MG63 (cell line): ENCODE data around the gene NUMA1. TPM values are rescaled to one million over a fixed set of nuclear protein-coding genes. Genes with fewer than 3 reads are reported as not detected.
A peak's percentile ranks its signal among the peaks of the same experiment; 100 is the strongest.

ENCODE experiments used
- DNase-seq: peaks from one replicate; pipeline ENCODE4 v3.0.0-alpha.2; 2020
- H3K27me3 ChIP-seq: fragments of 250-450 bp; sonication (Bioruptor Pico); 2 replicates; pipeline ENCODE4 v1.5.1; 2020; ENCODE audit warnings: mild to moderate bottlenecking, moderate library complexity
- H3K36me3 ChIP-seq: fragments of 250-450 bp; sonication (Bioruptor Pico); 2 replicates; pipeline ENCODE4 v1.5.1; 2020; ENCODE audit warnings: mild to moderate bottlenecking, moderate library complexity
- H3K4me3 ChIP-seq: fragments of 250-450 bp; sonication (Bioruptor Pico); 2 replicates; pipeline ENCODE4 v1.5.1; 2020; ENCODE audit warnings: mild to moderate bottlenecking, moderate library complexity
- H3K9me3 ChIP-seq: fragments of 250-450 bp; sonication (Bioruptor Pico); 2 replicates; pipeline ENCODE4 v1.5.1; 2020; ENCODE audit warnings: mild to moderate bottlenecking, moderate library complexity
- total RNA-seq: library from RNA; depleted of rRNA; stranded (reverse); fragments of >200 nt; shearing (Covaris generic); gene quantifications from 2 replicates; pipeline ENCODE4 v1.2.3, GENCODE V29; 2014; ENCODE audit warnings: low replicate concordance

NUMA1 gene
- total RNA-seq, 1 experiment from 2014 or later: 158 TPM

DNA sequence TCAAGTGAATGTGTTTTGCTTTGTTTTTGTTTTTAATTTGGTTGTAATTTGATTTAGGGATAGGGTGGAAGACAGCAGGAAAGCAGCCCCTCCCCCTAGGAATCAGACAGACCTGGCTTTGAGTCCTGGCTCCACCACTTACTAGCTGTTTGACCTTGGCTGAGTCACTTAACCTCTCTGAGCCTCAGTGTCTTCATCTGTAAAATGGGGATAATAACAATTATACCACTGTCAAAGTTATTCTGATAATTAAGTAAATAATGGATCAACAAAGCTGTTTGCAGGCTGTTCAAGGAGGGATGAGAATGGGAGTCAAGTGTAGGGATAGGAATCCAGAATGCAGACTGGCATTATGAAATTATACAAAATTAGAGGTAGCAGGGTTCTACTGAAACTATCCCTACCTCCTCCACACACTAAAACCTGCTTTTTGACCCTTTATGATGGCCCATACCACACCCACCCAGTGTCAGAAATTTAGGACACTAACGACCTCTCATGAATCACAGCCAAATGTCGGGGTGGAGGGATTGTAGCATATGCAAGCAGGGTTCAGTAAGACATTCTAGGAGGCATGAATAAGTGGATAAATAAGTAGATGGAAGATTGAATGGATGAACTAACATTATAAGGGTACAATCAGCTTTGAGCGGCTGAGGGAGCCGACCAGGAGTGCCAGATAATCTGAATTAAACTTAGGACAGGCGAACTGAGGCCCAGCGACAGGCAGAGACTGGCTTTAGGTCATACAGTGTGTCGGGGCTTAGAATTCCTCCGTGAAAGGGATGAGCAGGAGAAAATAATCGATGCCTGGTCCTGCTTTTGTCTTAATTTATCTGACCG is 31.2 kb upstream of the NUMA1 start:
- no peaks in the 10 kb centered on the region; the same call in 1 of the 2 replicates for H3K9me3 ChIP-seq

DNA sequence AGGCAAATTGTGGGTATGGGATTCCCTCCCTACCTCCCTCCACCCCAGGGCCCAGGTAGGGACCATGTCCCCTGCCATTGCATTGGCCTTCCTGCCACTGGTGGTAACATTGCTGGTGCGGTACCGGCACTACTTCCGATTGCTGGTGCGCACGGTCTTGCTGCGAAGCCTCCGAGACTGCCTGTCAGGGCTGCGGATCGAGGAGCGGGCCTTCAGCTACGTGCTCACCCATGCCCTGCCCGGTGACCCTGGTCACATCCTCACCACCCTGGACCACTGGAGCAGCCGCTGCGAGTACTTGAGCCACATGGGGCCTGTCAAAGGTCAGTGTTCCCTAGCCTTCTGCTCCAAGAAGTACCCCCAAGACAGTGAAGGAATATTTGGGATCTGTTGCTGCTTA is 25.5 kb upstream of the NUMA1 start, which contains the start of gene TOMT:
TOMT (plus strand) TSS at position 37 of the 400 bp plus-strand sequence; CDS start at position 65, 28 bp downstream.
- H3K4me3 ChIP-seq: no peak within 1 kb of the TSS
- no peaks in the 10 kb centered on the region for H3K27me3 ChIP-seq
- H3K36me3 ChIP-seq: peaks cover 38% of the 10 kb centered on the region
- H3K9me3 ChIP-seq: no peaks in the 10 kb centered on the region
- DNase-seq: no peak

More for the DNA sequence above, 31.2 kb upstream of the NUMA1 start:
- peaks cover 23% of the 10 kb centered on the region for H3K36me3 ChIP-seq
- no peaks in the 10 kb centered on the region for H3K27me3 ChIP-seq
- H3K4me3 ChIP-seq: peak overlapping the region; percentile 85
- no peak for DNase-seq

DNA sequence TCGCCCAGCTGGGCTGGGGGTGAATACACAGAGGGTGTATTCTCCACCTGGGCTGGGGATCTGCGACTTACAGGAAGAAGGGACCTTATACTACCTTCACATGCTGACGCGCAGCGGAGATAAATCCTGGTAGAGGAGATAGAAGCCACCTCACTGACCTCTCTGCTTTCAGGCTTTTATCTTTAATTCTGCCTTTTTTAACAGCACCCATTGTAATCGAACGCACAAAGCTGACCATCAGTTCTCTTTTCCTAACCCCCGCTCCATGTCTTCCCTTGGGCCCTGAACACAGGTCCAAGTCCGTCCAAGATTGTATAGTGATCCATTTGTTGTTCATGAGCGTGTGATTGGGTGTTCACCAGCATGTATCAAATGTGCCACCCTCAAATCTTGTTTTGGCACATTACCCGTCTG is 23.4 kb upstream of the NUMA1 start:
- H3K4me3 ChIP-seq: peak overlapping the region; percentile 21
- no peaks in the 10 kb centered on the region for H3K27me3 ChIP-seq
- H3K9me3 ChIP-seq: no peaks in the 10 kb centered on the region
- peaks cover 33% of the 10 kb centered on the region for H3K36me3 ChIP-seq
- no peak for DNase-seq

DNA sequence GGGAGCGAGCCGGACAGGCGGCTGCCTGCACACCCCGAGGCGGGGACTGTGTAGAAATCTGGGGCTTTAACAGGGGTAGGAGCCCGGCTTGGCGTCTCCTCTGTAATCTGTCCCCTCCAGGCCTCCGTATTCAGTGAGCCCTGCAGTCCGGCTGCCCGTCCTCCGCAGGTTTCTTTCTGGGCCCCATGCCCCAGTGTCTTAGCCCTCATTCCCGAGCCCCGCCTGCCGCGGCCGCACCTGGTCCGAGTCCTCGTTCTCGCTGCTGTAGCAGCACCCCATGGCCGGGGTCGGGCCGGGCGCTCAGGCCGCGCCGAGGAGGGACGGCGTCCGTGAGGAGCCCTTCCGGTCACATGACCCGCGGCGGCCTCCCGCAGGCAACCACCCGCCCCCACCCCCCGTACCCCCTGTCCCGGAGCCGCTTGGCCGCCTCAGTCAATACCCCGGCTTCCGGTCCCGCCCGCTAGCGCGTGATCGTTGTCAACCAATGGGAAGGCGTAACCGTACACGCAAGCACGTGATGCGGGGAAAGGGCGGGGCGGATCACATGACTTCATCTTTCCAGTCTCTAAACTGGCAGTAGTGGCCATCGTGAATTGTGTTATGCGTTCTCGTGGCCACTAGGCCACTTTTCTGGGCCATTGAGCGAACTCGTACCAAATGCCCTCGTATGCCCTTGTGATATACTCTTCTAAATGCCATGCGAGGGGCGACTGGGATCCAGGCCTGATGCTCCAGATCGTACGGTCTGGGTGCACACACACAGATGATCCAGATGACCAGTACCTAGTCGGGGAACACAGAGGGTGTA is 22.8 kb upstream of the NUMA1 start, which contains the start of gene LAMTOR1:
LAMTOR1 (minus strand) TSS at position 352 of the 808 bp plus-strand sequence; CDS start at position 279, 73 bp downstream.
- peak; percentile 98 for DNase-seq
- Histone ChIP-seq H3K36me3 (peaks cover 39% of the 10 kb centered on the region), H3K27me3 (no peaks in the 10 kb centered on the region), H3K9me3 (no peaks in the 10 kb centered on the region), H3K4me3 (peak within 1 kb of the TSS; percentile 97)

DNA sequence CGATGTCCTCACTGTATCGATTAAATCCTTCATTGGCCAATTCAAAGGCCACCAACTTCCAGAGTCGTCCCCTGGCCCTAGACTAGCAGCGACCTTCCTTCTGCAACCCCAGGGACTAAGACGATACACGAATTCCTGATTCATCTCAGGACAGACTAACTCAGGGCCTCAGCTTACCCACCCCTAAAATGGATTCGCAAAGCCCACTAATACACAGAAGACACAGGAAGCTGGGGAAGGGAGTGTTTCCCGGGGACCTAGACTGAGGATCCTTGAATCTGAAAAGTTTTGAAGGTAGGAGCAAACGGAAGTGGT is 22.2 kb upstream of the NUMA1 start:
- Histone ChIP-seq H3K9me3 (no peaks in the 10 kb centered on the region), H3K4me3 (peak overlapping the region; percentile 97), H3K36me3 (peaks cover 40% of the 10 kb centered on the region), H3K27me3 (no peaks in the 10 kb centered on the region)
- DNase-seq: no peak

DNA sequence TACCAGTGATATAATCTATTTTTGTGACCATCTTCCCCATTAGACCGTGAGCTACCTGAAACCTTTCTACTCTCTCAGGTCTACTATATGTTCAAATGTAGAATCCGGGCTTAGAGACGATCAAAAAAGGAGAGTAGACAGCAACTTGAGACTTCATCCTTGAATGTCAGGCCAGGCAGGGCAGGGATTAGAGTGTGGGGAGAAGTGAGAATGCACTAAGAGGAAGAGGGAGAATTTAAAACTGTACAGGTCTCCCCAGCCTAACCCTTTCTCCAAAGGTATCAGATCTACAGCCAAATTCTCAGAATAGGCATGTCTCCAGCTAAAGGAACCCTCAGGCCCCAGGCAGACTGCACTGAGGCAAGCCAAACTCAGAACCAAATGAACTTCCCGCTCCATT is 21.8 kb upstream of the NUMA1 start:
- Histone ChIP-seq H3K9me3 (no peaks in the 10 kb centered on the region), H3K36me3 (peaks cover 44% of the 10 kb centered on the region), H3K4me3 (peak overlapping the region; percentile 97), H3K27me3 (no peaks in the 10 kb centered on the region)
- DNase-seq: no peak

DNA sequence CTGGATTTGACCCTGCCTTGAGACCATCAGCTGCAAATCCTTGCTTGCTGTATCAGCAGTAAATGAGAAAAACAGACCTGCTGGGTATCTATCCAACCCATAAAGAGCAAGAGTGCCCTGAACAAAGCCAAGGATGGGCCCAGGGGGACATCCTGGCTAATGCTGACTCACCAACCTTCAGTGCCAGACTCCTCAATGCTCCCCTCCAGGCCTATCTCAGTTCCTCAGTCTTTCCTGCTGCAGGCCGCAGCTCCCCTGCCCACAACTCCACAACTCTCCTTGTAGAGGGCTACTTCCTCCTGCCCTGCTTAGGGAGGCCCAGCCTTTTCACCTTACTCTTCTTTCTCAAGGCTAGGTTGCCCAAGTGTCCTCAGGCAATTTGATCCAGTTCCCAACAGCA is 20.1 kb upstream of the NUMA1 start:
- no peaks in the 10 kb centered on the region for H3K27me3 ChIP-seq
- no peak overlapping the region for H3K4me3 ChIP-seq
- H3K9me3 ChIP-seq: no peaks in the 10 kb centered on the region
- DNase-seq: no peak
- peaks cover 56% of the 10 kb centered on the region for H3K36me3 ChIP-seq

DNA sequence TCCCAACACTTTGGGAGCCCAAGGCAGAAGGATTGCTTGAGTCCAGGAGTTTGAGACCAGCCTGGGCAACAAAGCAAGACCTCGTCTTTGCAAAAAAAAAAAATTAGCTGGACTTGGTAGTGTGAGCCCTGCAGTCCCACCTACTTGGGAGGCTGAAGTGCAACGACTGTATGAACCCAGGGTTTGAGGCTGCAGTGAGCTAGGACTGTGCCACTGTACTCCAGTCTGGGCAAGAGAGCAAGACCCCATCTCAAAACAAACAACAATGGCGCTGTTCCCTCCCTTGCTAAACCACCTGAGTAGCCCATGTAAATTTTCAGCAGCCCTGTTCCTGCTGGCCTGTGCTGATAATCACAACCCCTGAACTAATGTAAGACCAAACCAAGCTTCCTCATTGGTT is 19.7 kb upstream of the NUMA1 start:
- H3K27me3 ChIP-seq: no peaks in the 10 kb centered on the region
- H3K36me3 ChIP-seq: peaks cover 60% of the 10 kb centered on the region
- H3K9me3 ChIP-seq: no peaks in the 10 kb centered on the region
- H3K4me3 ChIP-seq: no peak overlapping the region
- DNase-seq: no peak

DNA sequence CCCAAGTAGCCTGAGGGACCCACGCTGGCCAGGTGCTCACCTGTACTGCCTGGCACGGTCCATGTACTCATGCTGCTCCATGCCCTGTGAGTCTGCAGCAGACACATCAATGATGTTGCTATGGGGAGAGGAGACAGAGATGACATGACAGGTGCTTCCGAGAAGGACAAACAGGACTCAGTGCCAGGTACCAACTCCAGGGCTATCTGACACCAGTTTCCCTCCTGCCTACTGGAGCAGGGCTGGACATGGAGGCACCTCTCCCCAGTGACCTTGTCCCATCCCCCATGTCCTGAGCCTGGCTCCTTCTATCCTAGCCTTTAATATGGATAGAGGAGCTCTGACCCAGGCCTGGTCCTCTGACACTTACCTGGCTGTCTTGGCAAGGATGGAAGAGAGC is 18.4 kb upstream of the NUMA1 start:
- Histone ChIP-seq H3K36me3 (peaks cover 57% of the 10 kb centered on the region), H3K27me3 (no peaks in the 10 kb centered on the region), H3K9me3 (no peaks in the 10 kb centered on the region), H3K4me3 (no peak overlapping the region)
- DNase-seq: no peak

DNA sequence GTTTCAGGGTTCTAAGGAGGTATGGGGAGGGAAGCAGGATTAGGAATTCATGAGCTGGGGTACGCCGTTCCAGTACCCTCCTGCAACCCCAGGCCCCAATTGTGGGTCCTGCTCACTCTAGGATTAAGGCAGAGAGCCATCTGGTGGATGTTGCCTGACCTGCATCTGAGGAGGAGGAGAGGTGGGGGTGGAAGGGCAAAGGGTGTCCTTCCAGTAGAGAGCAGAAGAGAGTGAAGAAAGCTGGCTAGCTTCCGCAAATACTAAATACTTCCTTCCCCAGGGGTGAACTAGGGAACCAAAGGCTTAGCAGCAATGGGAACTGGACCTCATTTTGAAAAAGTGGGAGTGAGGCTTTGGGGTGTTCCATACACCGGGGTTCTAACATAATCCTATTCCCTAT is 10.9 kb upstream of the NUMA1 start:
- H3K36me3 ChIP-seq: peaks cover 28% of the 10 kb centered on the region
- no peak overlapping the region for H3K4me3 ChIP-seq
- no peaks in the 10 kb centered on the region for H3K27me3 ChIP-seq
- H3K9me3 ChIP-seq: no peaks in the 10 kb centered on the region
- DNase-seq: peak; percentile 45

DNA sequence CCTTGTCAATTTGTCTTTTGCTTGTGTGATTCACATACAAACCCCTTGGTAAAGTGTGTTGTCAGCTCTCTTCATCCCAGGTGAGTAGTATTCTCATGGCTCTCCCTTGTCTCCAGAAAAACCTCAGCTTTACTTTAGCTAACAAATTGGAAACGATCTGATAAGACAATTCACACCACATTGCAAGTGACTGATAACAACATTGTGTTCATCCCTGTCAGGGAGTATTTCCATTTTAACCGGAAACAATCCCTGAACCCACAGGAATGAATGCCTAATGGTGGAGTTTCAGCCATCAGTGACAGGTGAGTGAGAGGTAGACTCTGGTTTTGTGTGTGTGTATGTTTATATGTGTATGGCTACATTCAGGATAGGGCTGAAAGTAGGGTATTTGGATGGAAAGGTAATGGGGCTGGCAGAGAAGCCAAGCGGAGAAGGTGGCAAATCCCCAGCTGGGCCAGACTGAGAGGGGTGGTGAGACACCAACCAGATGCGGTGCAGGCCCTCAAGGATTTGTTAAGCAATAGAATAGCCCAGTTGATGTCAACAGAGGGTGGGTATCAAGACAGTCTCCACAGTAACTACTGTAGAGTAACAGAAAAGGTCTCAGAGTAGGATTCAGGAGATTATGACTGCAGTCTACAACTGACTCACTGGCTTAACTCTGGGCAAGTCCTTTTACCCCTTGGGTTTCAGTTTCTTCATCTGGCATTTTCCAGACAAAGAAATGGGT is 7.9 kb upstream of the NUMA1 start:
- Histone ChIP-seq H3K27me3 (no peaks in the 10 kb centered on the region), H3K4me3 (no peak overlapping the region), H3K9me3 (no peaks in the 10 kb centered on the region), H3K36me3 (peaks cover 20% of the 10 kb centered on the region)
- DNase-seq: no peak

DNA sequence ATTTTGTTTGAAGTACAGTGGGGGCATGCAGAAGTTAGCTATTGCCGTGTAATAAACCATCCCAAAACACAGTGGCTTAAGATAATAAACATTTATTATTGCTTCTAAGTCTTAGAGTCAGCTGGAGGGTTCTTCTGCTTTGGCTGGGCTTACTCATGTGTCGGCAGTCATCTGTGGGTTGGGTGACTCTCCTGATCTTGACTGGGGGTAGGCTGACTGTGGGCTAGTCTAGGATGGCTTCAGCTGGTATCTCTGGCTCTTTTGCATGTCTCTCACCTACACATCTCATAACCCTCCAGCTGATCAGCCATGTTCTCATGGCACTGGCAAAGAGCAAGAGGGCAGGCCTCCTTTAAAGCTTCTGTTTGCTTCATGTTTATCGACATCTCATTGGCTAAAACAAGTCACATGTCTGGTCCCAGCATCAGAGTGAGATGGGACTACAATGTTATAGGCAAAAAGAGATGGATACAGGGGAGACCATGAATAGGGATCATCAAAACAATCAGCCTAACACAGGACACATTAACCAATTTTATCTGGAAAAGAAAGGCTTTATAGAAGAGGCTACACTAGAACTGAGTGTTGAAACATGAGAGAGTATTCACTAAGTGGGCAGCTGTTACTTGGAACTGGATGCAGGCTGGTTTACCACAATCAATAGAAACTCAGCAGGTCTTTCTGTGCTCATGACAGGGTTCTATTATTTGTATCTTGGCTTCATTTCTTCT is 5.4 kb upstream of the NUMA1 start:
- no peak overlapping the region for H3K4me3 ChIP-seq
- no peak for DNase-seq
- no peaks in the 10 kb centered on the region for H3K9me3 ChIP-seq
- no peaks in the 10 kb centered on the region for H3K27me3 ChIP-seq
- H3K36me3 ChIP-seq: peaks cover 13% of the 10 kb centered on the region

DNA sequence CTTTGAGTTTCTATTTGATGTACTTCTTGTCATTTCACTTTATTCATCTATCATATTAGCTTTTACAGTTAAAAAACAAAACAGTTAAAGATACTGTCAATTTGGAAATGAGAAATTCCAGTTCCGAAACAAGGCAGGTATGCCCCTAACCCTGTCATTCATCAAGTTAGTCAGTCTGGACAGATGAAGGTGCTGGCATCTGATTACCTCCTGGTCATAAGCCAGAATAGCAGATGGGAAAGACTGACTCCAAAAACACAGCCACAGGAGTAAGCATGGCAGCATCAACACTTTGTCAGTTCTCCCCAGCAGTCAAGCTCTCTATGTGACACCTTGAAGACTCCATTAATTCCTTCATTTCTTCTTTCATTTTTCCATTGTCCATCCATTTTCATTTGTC is 4.6 kb upstream of the NUMA1 start:
- no peak for DNase-seq
- peaks cover 7% of the 10 kb centered on the region for H3K36me3 ChIP-seq
- no peak overlapping the region for H3K4me3 ChIP-seq
- no peaks in the 10 kb centered on the region for H3K9me3 ChIP-seq
- H3K27me3 ChIP-seq: no peaks in the 10 kb centered on the region

DNA sequence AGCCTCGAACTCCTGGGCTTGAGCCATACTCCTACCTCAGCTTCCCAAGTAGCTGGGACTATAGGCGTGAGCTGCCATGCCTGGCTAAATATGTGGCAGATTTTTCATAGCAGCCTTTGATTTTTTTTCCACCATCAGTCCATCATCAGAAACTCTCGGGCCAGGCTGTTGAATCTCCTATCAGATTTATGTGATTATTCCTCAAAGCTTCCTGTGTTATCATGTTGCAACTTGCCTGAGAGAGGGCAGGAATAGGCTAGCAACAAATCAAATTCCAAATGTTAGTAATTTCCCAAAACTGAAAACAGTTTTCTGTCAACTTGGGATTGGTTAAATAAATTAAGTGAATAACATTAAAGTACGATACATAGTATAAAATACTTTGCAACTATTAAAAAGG is 3.7 kb upstream of the NUMA1 start:
- DNase-seq: no peak
- H3K4me3 ChIP-seq: no peak overlapping the region
- no peaks in the 10 kb centered on the region for H3K9me3 ChIP-seq
- peaks cover 5% of the 10 kb centered on the region for H3K36me3 ChIP-seq
- no peaks in the 10 kb centered on the region for H3K27me3 ChIP-seq

DNA sequence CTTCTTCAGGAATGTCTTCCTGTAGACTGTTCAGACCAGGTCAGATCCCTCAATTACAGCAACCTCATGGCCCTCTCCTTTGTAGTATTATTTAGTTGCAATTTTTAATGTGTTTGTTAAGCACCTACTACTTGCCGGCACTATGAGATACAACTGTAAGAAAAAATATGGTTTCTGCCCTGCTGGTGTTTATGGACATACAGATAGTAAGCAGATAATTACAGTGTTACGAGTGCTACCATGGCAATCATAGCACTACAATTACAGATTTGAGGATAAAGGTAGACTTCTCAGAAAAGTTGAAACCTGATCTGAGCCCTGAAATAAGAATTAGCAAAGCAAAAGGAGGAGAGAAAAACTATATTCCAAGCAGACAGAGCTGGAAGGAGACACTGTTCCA is 3.1 kb upstream of the NUMA1 start:
- H3K4me3 ChIP-seq: no peak overlapping the region
- H3K27me3 ChIP-seq: no peaks in the 10 kb centered on the region
- no peak for DNase-seq
- peaks cover 6% of the 10 kb centered on the region for H3K36me3 ChIP-seq
- no peaks in the 10 kb centered on the region for H3K9me3 ChIP-seq

DNA sequence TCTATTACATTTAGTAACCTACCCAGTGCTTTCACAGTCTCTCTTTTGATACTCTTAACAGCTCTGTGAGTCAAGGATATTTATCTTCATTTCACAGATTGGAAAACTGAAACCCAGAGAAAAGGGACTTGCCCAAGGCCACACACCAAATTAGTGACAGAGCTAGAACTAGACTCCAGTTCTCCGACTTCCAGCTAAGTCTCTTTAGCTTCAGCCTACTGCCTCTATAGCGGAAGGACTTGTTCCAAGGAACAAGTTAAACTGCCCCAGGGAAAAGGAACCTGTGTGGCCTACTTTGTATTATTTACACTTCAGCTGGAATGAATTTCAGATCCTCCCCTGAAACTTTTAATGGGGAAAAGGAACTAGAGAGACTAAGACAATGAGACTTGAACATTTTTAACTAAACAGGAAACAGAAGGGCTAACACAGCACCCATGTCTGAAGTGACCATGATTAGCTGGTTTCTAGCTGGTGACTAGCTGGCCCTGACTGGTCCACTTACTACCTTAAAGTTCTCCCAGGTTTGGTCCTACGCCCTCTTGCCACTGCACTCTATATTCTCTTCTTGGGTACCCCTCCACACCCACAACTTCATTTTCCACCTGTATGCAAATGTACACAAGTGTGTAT is 1.6 kb upstream of the NUMA1 start:
- H3K36me3 ChIP-seq: peaks cover 8% of the 10 kb centered on the region
- H3K27me3 ChIP-seq: no peaks in the 10 kb centered on the region
- no peak for DNase-seq
- no peak overlapping the region for H3K4me3 ChIP-seq
- H3K9me3 ChIP-seq: no peaks in the 10 kb centered on the region
